Measurements from ENCODE around the gene NCOA7. TPM values are rescaled to one million over a fixed set of nuclear protein-coding genes. Genes with fewer than 3 reads are reported as not detected.

Gene NCOA7
- total RNA-seq, 1 experiment from 2014 or later = 9.4 TPM

DNA sequence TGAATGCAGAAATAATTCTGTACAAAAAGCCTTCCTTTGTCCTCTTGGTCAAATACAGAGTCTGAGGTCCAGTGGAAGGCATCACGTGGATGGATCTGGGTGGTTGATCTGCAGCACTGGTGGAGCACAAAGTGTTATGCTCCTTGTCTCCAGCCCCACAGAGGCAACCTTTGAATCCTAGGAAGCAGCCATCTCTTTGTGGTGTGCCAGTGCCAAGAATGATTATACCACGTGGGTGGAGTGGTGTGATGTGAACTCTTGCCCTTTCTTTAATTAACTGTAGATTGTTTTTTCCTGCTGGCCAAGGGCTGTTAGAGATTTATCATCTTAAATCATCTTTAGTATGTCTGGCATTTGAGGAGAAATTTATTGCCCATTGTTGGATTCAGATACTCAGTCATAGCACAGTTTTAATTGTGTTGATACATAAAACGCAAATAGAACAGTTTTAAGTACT, 31.1 kb downstream of the NCOA7 start:
- Mint-ChIP-seq H3K4me1 (peaks cover 0 to 7% of the 10 kb centered on the region in 2 experiments; a peak in 3 of 4 replicates), H3K4me3 (no peak overlapping the region), H3K36me3 (ENCODE audit: insufficient read depth in 1 of 3, low read depth in 3 of 3) (peaks cover 0 to 4% (median 0%) of the 10 kb centered on the region in 3 experiments; a peak in 1 of 7 replicates), H3K27ac (no peak overlapping the region), H3K9me3 (no peaks in the 10 kb centered on the region), H3K27me3 (ENCODE audit: low read depth) (no peaks in the 10 kb centered on the region)
- Histone ChIP-seq H3K79me1 (ENCODE audit: insufficient read depth, low read depth, low read length, poor library complexity, severe bottlenecking) (no peaks in the 10 kb centered on the region), H3K56ac (ENCODE audit: insufficient read length, low read depth, low read length) (no peak overlapping the region), H2AK5ac (ENCODE audit: insufficient read length, low read length) (no peak overlapping the region), H3K79me2 (ENCODE audit: insufficient read depth, low read length) (no peaks in the 10 kb centered on the region), H2BK5ac (ENCODE audit: insufficient read length, low read length) (no peak overlapping the region), H3K4me1 (ENCODE audit: insufficient read depth, low read length) (no peaks in the 10 kb centered on the region), H3K23me2 (ENCODE audit: insufficient read length, low read depth, low read length, poor library complexity, severe bottlenecking) (no peaks in the 10 kb centered on the region), H4K91ac (ENCODE audit: insufficient read length, low read depth, low read length) (no peak overlapping the region), H3K9me3 (ENCODE audit: control insufficient read depth, low read depth, low read length) (no peaks in the 10 kb centered on the region), H3K9ac (ENCODE audit: extremely low read depth, insufficient read length, low read length) (no peak overlapping the region), H2BK15ac (ENCODE audit: low read depth, low read length) (no peak overlapping the region), H2BK12ac (ENCODE audit: insufficient read length, low read depth, low read length) (no peak overlapping the region), H2BK120ac (ENCODE audit: low read depth, low read length, poor library complexity, severe bottlenecking) (no peak overlapping the region), H3K27ac (ENCODE audit: insufficient read length, low read depth, low read length) (no peak overlapping the region), H3K4me2 (ENCODE audit: insufficient read depth, insufficient read length, low read length) (no peak overlapping the region), H3K27me3 (ENCODE audit: insufficient read depth, low read length) (no peaks in the 10 kb centered on the region), H3T11ph (ENCODE audit: low read length) (no peak overlapping the region), H4K20me1 (ENCODE audit: control insufficient read depth, insufficient read depth, insufficient read length) (no peaks in the 10 kb centered on the region), H4K5ac (ENCODE audit: insufficient read length, low read depth, low read length) (no peak overlapping the region), H4K8ac (replicated peaks; ENCODE audit: insufficient read length, low read depth, low read length) (no peak overlapping the region), H3K18ac (ENCODE audit: insufficient read length, low read depth, low read length) (no peak overlapping the region), H2BK20ac (ENCODE audit: low read depth, low read length, poor library complexity, severe bottlenecking) (no peak overlapping the region), H3K14ac (ENCODE audit: insufficient read depth, low read length) (no peak overlapping the region), H3K23ac (ENCODE audit: insufficient read length, low read depth, low read length) (no peak overlapping the region), H2AFZ (ENCODE audit: low read length) (no peak overlapping the region), H3K4ac (ENCODE audit: low read depth, low read length) (no peak overlapping the region)
- no peak for TF ChIP-seq CTCF (conservative IDR thresholded peaks at IDR 0.05)
- WGBS (ENCODE audit: extremely low coverage, insufficient read length, low lambda C conversion rate) = no CpG with 5 or more reads among the region's 3 CpGs
- DNase-seq = no peak
